NCI-H1105 (cell line): ENCODE results near the gene C7orf25.

Source experiments
- DNase-seq: peaks from one replicate; lab custom pipeline; 2025; lab: John Stamatoyannopoulos, UW

The C7orf25 gene

GRCh38 chr7:42877862-42878261, 34.0 kb downstream of the C7orf25 start:
- no peak for DNase-seq

- no peak for DNase-seq
Measured at GRCh38 chr7:42876182-42877068, 35.4 kb downstream of the C7orf25 start.

- no peak for DNase-seq
Measured at GRCh38 chr7:42869131-42870020, 42.5 kb downstream of the C7orf25 start.

- no peak for DNase-seq
Measured at GRCh38 chr7:42868480-42868879, 43.4 kb downstream of the C7orf25 start.
